ENCODE measurements around the gene RAB5IF.

- no peak for TF ChIP-seq TAF1 (IDR thresholded peaks at IDR 0.05; ENCODE audit: borderline replicate concordance, insufficient read depth, low read length)
- no peak for TF ChIP-seq POLR2AphosphoS5 (IDR thresholded peaks at IDR 0.05; ENCODE audit: low read depth, low read length)
- TF ChIP-seq REST (IDR thresholded peaks at IDR 0.05; ENCODE audit: insufficient read depth in 1 of 2, low read depth in 2 of 2, low read length in 2 of 2) = no peak
- TF ChIP-seq SIN3A (IDR thresholded peaks at IDR 0.05; ENCODE audit: borderline replicate concordance, insufficient read depth, low read length) = no peak
- TF ChIP-seq FOXP2 (optimal IDR thresholded peaks at IDR 0.05; ENCODE audit: borderline replicate concordance, extremely low read depth, extremely low read length, insufficient read depth) = no peak
Observed at GRCh38 chr20:36611625-36612024, 6.0 kb downstream of the RAB5IF start.

Measured in PFSK-1 (cell line).